Muscle layer of colon (tissue), 2 donors: Measurements from ENCODE around the gene BRAF.

Source experiments
- H3K27ac ChIP-seq: one replicate; pipeline ENCODE4 v1.7.0; 2013; ENCODE audit warnings: low read depth, mild to moderate bottlenecking, low read length, moderate library complexity
- H3K27me3 ChIP-seq, 2 donors: one replicate each; pipeline ENCODE4 v1.7.0; 2013; ENCODE audit warnings: low read length in 2 of 2, mild to moderate bottlenecking in 2 of 2; ENCODE audit not compliant: insufficient read depth in 2 of 2, control insufficient read depth in 1 of 2
- H3K36me3 ChIP-seq: one replicate; pipeline ENCODE4 v1.7.0; 2013; ENCODE audit warnings: mild to moderate bottlenecking, low read length; ENCODE audit not compliant: insufficient read depth
- H3K4me1 ChIP-seq: one replicate; pipeline ENCODE4 v1.7.0; 2013; ENCODE audit warnings: mild to moderate bottlenecking, low read length; ENCODE audit not compliant: insufficient read depth
- H3K4me3 ChIP-seq, 2 donors: one replicate each; pipeline ENCODE4 v1.7.0; 2013; ENCODE audit warnings: low read length in 2 of 2, low read depth in 1 of 2, mild to moderate bottlenecking in 1 of 2, moderate library complexity in 1 of 2
- H3K9ac ChIP-seq: one replicate; pipeline ENCODE4 v1.7.0; 2013; ENCODE audit warnings: low read length
- H3K9me3 ChIP-seq: one replicate; pipeline ENCODE4 v1.7.0; 2013; ENCODE audit warnings: mild to moderate bottlenecking, low read length
- donor health status: abdominal sarcoma.
- donor health status: Adenocarcinoma of cecum.

The BRAF gene

GRCh38 chr7:140869430-140869829 is 55.3 kb downstream of the BRAF start:
- Histone ChIP-seq H3K9ac (no peak overlapping the region), H3K27ac (no peak overlapping the region), H3K36me3 (no peaks in the 10 kb centered on the region), H3K4me1 (no peaks in the 10 kb centered on the region), H3K27me3 (no peaks in the 10 kb centered on the region), H3K4me3 (no peak overlapping the region), H3K9me3 (no peaks in the 10 kb centered on the region)

GRCh38 chr7:140867467-140868462 is 57.0 kb downstream of the BRAF start:
- no peak overlapping the region for H3K4me3 ChIP-seq
- no peaks in the 10 kb centered on the region for H3K9me3 ChIP-seq
- H3K4me1 ChIP-seq: no peaks in the 10 kb centered on the region

GRCh38 chr7:140866926-140867325 is 57.8 kb downstream of the BRAF start:
- peaks cover 1% of the 10 kb centered on the region for H3K4me1 ChIP-seq
- H3K9me3 ChIP-seq: no peaks in the 10 kb centered on the region
- no peaks in the 10 kb centered on the region for H3K36me3 ChIP-seq
- no peak overlapping the region for H3K9ac ChIP-seq
- H3K27me3 ChIP-seq: no peaks in the 10 kb centered on the region
- H3K27ac ChIP-seq: no peak overlapping the region
- no peak overlapping the region for H3K4me3 ChIP-seq

More at GRCh38 chr7:140867467-140868462, 57.0 kb downstream of the BRAF start:
- H3K27ac ChIP-seq: no peak overlapping the region
- H3K36me3 ChIP-seq: no peaks in the 10 kb centered on the region
- no peak overlapping the region for H3K9ac ChIP-seq
- H3K27me3 ChIP-seq: no peaks in the 10 kb centered on the region

GRCh38 chr7:140864732-140865131 is 60.0 kb downstream of the BRAF start:
- H3K36me3 ChIP-seq: no peaks in the 10 kb centered on the region
- H3K4me1 ChIP-seq: peaks cover 9% of the 10 kb centered on the region
- H3K27me3 ChIP-seq: no peaks in the 10 kb centered on the region
- no peak overlapping the region for H3K4me3 ChIP-seq
- no peak overlapping the region for H3K9ac ChIP-seq
- no peaks in the 10 kb centered on the region for H3K9me3 ChIP-seq
- no peak overlapping the region for H3K27ac ChIP-seq

GRCh38 chr7:140863867-140864266 is 60.9 kb downstream of the BRAF start:
- Histone ChIP-seq H3K4me3 (no peak overlapping the region), H3K36me3 (no peaks in the 10 kb centered on the region), H3K9me3 (no peaks in the 10 kb centered on the region), H3K27ac (no peak overlapping the region), H3K9ac (no peak overlapping the region), H3K4me1 (peaks cover 9% of the 10 kb centered on the region), H3K27me3 (no peaks in the 10 kb centered on the region)

GRCh38 chr7:140863184-140863583 is 61.5 kb downstream of the BRAF start:
- Histone ChIP-seq H3K27me3 (no peaks in the 10 kb centered on the region), H3K27ac (no peak overlapping the region), H3K36me3 (no peaks in the 10 kb centered on the region), H3K9me3 (no peaks in the 10 kb centered on the region), H3K4me1 (peaks cover 9% of the 10 kb centered on the region), H3K9ac (no peak overlapping the region), H3K4me3 (no peak overlapping the region)

GRCh38 chr7:140857048-140857447 is 67.7 kb downstream of the BRAF start:
- Histone ChIP-seq H3K27me3 (no peaks in the 10 kb centered on the region), H3K9me3 (no peaks in the 10 kb centered on the region)

GRCh38 chr7:140841166-140841715 is 83.5 kb downstream of the BRAF start:
- Histone ChIP-seq H3K4me1 (no peaks in the 10 kb centered on the region), H3K36me3 (no peaks in the 10 kb centered on the region), H3K27me3 (no peaks in the 10 kb centered on the region), H3K4me3 (no peak overlapping the region), H3K9me3 (no peaks in the 10 kb centered on the region), H3K9ac (no peak overlapping the region), H3K27ac (no peak overlapping the region)

More at GRCh38 chr7:140857048-140857447, 67.7 kb downstream of the BRAF start:
- Histone ChIP-seq H3K27ac (no peak overlapping the region), H3K9ac (no peak overlapping the region), H3K4me1 (peaks cover 9% of the 10 kb centered on the region), H3K36me3 (no peaks in the 10 kb centered on the region), H3K4me3 (no peak overlapping the region)

- Histone ChIP-seq H3K36me3 (peaks cover 5% of the 10 kb centered on the region), H3K9me3 (no peaks in the 10 kb centered on the region), H3K27ac (no peak overlapping the region), H3K4me3 (no peak overlapping the region), H3K9ac (no peak overlapping the region), H3K4me1 (no peaks in the 10 kb centered on the region), H3K27me3 (no peaks in the 10 kb centered on the region)
Observed at GRCh38 chr7:140831724-140832123, 93.0 kb downstream of the BRAF start.

GRCh38 chr7:140829720-140830119 is 95.0 kb downstream of the BRAF start:
- Histone ChIP-seq H3K4me3 (no peak overlapping the region), H3K27ac (no peak overlapping the region), H3K9ac (no peak overlapping the region), H3K4me1 (no peaks in the 10 kb centered on the region), H3K27me3 (no peaks in the 10 kb centered on the region), H3K9me3 (no peaks in the 10 kb centered on the region), H3K36me3 (peaks cover 5% of the 10 kb centered on the region)

GRCh38 chr7:140828741-140829140 is 96.0 kb downstream of the BRAF start:
- no peaks in the 10 kb centered on the region for H3K4me1 ChIP-seq
- H3K36me3 ChIP-seq: peaks cover 5% of the 10 kb centered on the region
- no peak overlapping the region for H3K4me3 ChIP-seq
- no peak overlapping the region for H3K9ac ChIP-seq
- no peak overlapping the region for H3K27ac ChIP-seq
- H3K9me3 ChIP-seq: no peaks in the 10 kb centered on the region
- H3K27me3 ChIP-seq: no peaks in the 10 kb centered on the region
